AG10803 (cell line): ENCODE results near the gene MOB1B.
"Not testable (repeated sequence)": the region's sequence is repeated elsewhere in the genome, so short reads cannot be mapped to it uniquely, and the experiment has no call there.

Experiments
- DNase-seq: peaks from one replicate; pipeline ENCODE4 v3.0.0; 2010; ENCODE audit warnings: low read depth
- H3K4me3 ChIP-seq: 2 replicates; pipeline ENCODE4 v1.5.1; 2011; ENCODE audit warnings: mild to moderate bottlenecking, low read length, control low read depth
- TF ChIP-seq, protein P1 (sequence below): conservative IDR thresholded peaks from 2 replicates; pipeline ENCODE4 v1.5.1; 2011; ENCODE audit warnings: mild to moderate bottlenecking, low read length, control low read depth, inconsistent platforms

MOB1B gene

DNA sequence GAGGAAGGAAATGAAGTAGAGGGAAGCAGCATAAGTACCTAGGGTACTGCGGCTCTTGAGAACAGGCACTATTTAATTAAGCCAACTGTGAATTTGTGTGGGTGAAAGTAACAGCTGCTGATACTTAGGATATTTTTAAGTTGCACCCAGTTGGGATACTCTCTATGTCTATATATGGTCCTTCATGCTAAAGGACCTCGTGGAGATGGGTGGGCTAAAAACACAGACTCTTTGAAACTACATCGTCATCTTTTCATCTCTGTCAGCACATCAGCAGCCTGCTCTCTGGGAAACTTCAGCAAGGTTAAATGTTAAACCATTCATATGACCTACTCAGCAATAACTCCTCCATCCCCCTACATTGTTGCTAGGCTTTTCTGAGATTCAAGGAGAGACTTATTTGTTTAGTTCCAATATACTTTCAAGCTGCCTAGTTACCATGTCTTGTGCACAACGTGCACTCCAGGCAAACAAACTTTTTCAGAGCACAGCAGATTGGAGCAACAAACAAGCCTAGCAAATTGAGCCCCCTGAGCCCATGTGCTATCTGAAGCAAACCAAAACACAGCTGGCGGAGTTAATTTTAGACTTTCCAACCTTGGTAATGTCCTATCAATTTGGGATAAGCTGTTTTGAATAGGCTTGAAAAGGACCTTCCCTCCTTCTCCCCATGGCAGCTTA lies 6.2 kb upstream of the MOB1B start:
- H3K4me3 ChIP-seq = no peak overlapping the region
- TF ChIP-seq, protein P1, sequence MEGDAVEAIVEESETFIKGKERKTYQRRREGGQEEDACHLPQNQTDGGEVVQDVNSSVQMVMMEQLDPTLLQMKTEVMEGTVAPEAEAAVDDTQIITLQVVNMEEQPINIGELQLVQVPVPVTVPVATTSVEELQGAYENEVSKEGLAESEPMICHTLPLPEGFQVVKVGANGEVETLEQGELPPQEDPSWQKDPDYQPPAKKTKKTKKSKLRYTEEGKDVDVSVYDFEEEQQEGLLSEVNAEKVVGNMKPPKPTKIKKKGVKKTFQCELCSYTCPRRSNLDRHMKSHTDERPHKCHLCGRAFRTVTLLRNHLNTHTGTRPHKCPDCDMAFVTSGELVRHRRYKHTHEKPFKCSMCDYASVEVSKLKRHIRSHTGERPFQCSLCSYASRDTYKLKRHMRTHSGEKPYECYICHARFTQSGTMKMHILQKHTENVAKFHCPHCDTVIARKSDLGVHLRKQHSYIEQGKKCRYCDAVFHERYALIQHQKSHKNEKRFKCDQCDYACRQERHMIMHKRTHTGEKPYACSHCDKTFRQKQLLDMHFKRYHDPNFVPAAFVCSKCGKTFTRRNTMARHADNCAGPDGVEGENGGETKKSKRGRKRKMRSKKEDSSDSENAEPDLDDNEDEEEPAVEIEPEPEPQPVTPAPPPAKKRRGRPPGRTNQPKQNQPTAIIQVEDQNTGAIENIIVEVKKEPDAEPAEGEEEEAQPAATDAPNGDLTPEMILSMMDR = no peak
- no peak for DNase-seq

DNA sequence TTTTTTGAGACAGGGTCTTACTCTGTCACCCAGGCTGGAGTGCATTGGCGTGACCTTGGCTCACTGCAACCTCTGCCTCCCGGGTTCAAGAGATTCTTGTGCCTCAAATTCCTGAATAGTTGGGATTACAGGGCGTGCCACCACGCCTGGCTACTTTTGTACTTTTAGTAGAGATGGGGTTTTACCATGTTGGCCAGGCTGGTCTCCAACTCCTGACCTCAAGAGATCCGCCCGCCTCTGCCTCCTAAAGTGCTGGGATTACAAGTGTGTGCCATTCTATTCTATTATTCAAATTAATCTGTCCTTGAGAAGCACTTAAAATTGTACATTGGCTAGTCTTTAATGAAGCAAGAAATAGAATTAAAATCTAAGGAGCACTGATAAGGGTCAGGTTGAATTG lies 3.6 kb upstream of the MOB1B start:
- not testable (repeated sequence) for DNase-seq, H3K4me3 ChIP-seq

GRCh38 chr4:70901607-70901983 lies 574 bp upstream of the MOB1B start:
- DNase-seq = no peak
- H3K4me3 ChIP-seq = peak overlapping the region; percentile 67

GRCh38 chr4:70902577-70903290 lies 565 bp downstream of the MOB1B start:
- peak overlapping the region; percentile 67 for H3K4me3 ChIP-seq
- TF ChIP-seq, protein P1 = no peak
- peak; percentile 27 for DNase-seq

More at GRCh38 chr4:70901607-70901983, 574 bp upstream of the MOB1B start:
- TF ChIP-seq, protein P1 = no peak

- TF ChIP-seq, protein P1 = no peak
- DNase-seq = peak; percentile 12
These were observed 1.1 kb downstream of the MOB1B start for GRCh38 chr4:70903291-70903603.

GRCh38 chr4:70908993-70909556 lies 6.9 kb downstream of the MOB1B start:
- TF ChIP-seq, protein P1 = no peak
- no peak overlapping the region for H3K4me3 ChIP-seq
- no peak for DNase-seq

More at GRCh38 chr4:70903291-70903603, 1.1 kb downstream of the MOB1B start:
- H3K4me3 ChIP-seq = peak overlapping the region; percentile 67

GRCh38 chr4:70914000-70914399 lies 11.8 kb downstream of the MOB1B start:
- H3K4me3 ChIP-seq = no peak overlapping the region
- no peak for DNase-seq
- TF ChIP-seq, protein P1 = no peak
